RPMI7951 (cell line): ENCODE measurements around the gene TNS1. TPM values are rescaled to one million over a fixed set of nuclear protein-coding genes. Genes with fewer than 3 reads are reported as not detected.

ENCODE experiments used
- DNase-seq: peaks from one replicate; pipeline ENCODE4 v3.0.0-alpha.2; 2012; ENCODE audit warnings: low read depth
- total RNA-seq: library from RNA; depleted of rRNA; stranded (reverse); fragments of >200 nt; shearing (Covaris generic); gene quantifications from 2 replicates; pipeline ENCODE4 v1.2.3, GENCODE V29; 2014

Gene TNS1
- total RNA-seq, 1 experiment from 2014 or later: 2.5 TPM

DNA sequence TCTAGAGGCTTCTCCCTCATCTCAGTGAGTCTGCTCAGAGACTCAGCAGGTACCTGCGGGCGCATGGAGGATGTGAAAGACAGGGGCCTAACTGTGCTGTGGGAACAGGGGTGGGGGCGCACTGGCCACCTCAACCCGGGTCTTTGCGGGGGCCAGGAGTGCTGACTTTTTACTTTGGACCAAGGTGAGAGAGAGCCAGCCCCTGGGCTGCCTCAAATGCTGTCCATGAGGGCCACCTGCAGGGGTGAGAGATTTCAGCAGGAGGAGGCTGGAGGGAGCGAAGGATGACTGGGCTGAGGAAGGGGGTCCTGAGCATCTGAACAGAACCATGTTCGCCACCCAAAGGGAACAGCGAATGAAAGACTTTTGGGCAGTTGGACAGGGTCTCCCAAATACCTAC lies 129.4 kb downstream of the TNS1 start:
- no peak for DNase-seq

- DNase-seq: no peak
Measured at GRCh38 chr2:217872319-217872718, 130.5 kb downstream of the TNS1 start.

GRCh38 chr2:217870528-217871011 lies 132.2 kb downstream of the TNS1 start:
- no peak for DNase-seq

DNA sequence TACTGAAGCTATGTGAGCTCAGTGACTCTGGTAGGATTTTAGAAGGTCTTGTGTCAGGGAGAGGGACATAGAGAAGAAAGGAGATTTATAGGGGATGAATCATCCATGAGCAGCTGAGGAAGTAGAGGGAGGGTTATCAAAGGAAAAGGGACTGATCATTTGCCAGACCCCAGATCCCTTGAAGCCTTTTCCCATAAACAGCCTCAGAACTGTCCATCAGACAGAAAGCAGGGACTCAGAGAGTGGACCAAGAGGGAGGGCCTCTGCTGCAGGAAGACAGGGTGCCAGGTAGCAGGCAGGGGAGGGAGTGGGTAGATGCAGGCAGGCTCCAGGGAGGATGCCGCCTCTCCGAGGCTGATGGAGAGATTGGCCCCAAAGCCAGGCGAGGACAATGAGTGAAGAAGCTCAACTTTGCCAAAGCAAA lies 133.9 kb downstream of the TNS1 start:
- DNase-seq: peak; percentile 36

DNA sequence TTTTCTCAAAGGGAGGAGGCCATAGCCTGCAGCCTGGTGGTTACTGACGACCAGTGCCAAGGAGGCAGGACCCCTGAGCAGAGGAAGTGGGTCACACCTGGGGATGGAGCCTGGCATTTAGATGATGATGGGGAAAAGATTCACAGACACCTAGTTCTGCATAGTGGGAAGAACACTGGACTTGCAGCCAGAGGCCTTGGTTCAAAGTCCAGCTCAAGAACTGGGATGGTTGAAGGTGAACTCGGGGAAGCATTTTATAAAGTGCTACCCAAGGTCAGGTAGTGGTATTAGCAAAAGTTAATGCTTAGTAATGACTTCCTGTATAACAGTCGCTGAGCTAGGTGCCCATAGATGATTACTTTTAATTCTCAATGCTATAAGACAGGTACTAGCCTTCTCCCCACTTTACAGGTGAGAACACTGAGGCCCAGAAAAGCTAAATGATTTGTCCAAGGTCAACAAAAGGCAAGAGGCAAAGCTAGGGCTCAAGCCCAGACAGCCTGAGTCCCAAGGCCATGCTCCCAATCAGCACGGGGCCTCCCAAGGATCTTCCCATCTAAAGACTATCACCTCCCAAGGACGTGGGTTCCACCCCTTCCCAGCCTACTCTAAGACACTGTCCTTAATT lies 134.4 kb downstream of the TNS1 start:
- DNase-seq: no peak

GRCh38 chr2:217866457-217866856 lies 136.3 kb downstream of the TNS1 start:
- no peak for DNase-seq

GRCh38 chr2:217864963-217865772 lies 137.6 kb downstream of the TNS1 start:
- DNase-seq: no peak

DNA sequence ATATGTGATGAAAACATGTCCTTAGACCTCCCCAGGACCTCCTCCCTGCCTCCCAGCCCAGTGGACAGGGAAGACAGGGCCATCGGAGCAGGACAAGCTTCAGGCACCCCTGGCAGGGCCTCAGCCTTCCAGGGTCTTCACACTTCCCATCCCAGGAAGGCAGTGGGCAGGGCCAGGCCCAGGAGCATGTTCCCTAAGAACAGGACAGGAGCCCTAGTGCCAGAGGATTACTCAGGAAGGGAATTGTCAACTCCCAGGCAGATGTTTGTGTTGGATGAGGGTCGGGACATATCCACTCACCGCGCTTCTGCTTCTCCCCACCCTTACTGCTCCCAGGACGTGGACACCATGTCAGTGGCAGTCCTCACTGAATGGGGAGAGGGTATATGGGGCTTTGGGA lies 138.9 kb downstream of the TNS1 start:
- no peak for DNase-seq

- DNase-seq: no peak
Measured at GRCh38 chr2:217861334-217861877, 141.4 kb downstream of the TNS1 start.

GRCh38 chr2:217859926-217860325 lies 142.9 kb downstream of the TNS1 start:
- DNase-seq: no peak

GRCh38 chr2:217858519-217859491 lies 144.0 kb downstream of the TNS1 start:
- DNase-seq: peak; percentile 66

GRCh38 chr2:217857624-217858506 lies 144.9 kb downstream of the TNS1 start:
- no peak for DNase-seq

GRCh38 chr2:217856871-217857270 lies 145.9 kb downstream of the TNS1 start:
- DNase-seq: no peak

DNA sequence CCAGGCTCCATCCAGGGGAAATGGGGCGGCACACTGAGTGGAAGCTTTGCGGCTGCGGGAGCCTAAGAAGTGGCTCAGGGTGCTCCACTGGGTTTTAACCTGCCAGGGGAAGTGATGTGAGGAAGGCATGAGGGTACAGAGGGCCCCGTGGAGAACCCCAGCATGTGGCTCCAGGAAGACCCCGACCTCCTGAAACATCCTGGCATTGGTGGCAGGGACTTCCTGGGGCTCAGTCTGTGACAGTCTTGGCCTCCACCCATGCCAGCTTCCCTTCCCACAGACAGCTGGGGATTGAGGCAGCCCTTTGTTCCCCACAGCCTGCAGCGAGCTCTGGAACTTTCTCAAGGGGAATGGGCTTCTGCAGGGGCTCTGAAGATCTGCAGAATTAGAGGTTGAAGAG lies 146.6 kb downstream of the TNS1 start:
- no peak for DNase-seq

DNA sequence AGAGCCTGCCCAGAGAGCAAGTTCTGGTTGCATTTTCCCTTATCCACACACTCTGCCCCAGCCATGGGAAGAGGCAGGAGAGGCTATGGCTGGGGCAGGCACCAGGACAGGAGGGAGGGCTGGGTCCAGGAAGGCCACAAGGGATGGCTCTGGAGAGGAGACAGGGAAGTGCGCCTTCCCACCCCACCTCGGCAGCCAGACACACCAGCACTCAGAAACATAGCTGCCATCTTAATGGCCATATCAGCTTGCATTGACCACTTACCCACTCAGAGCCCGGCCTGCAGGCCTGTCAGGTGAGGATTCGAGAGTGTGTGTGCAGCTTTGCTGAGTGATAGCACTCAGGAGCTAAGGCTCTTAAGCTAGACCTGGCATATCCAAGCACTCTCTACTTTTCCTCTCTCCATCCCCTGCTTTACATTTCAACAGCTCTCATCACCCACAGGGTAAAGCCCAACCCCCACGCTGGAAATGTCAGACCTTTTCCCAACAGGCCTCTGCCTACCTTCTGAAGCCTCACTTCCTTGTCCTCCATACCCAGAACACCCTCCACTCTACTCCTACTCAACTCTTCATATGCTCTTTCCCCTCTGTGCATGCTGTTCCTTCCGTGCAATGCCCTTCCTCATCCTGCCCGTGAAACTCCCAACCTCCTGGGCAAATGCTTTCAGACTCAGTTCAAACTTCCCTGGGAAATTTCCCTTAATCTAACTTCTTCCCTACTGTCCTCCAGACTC lies 147.9 kb downstream of the TNS1 start:
- DNase-seq: no peak

DNA sequence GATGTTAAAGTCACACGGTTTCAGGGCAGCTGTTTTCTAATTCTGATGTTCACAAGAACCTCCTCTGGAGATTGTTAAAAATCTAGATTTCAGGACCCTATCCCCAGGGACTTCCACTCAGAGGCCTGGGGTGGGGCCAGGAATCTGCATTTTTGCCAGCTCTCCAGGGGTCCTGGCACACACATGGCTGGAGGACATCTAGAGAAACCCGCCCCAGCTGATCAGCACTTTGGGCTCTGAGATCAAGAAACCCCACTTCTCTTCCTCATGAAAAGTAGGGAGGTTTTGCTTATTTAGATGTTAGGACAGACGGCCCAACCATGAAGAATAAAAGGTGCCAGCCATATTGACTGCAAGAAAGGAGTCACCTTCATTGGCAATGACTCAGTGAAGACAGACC lies 148.8 kb downstream of the TNS1 start:
- DNase-seq: no peak

- peak; percentile 34 for DNase-seq
Measured at GRCh38 chr2:217853301-217853881, 149.4 kb downstream of the TNS1 start.

DNA sequence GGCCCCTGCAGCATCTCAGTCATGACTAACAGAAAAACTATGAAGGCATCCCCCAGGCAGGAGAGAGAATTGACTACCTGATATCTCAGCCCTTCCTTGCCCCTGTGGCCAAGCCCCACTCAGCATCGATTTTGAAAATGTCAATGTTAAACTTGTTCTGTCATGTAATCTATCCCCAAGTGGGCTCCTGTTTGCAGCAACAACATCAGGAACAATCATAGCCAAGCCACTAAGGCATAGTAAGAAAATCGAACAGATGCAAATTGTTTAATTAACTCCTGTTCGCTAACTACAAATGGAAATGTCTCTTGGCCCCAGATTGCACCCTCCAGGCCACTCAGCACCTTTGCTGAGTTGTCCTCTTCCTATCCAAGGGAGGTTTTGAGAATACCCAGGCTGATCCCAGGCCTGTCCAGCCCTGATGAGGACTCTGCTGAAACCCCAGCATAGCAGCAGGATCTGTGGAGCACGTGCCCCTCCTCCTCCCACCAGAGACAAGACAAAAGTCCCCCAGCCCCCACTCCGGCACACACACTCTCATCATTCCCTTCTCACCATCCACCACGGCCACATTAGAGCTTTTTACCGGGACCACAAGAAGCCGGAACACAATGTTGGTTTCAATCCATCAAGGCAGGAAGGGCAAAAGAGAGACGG lies 150.1 kb downstream of the TNS1 start:
- DNase-seq: no peak
